H1 (cell line): ENCODE results near the gene BBS1. TPM values are rescaled to one million over a fixed set of nuclear protein-coding genes. Genes with fewer than 3 reads are reported as not detected.

Experiments used
- CEBPB ChIP-seq: IDR thresholded peaks from 2 replicates; pipeline ENCODE4 v1.6.1; 2012; ENCODE audit warnings: low read depth, low read length
- CHD1 ChIP-seq: IDR thresholded peaks from 2 replicates; pipeline ENCODE4 v1.6.1; 2012; ENCODE audit warnings: low read depth, low read length, improper control_type of control experiment
- MAFK ChIP-seq: IDR thresholded peaks from 2 replicates; pipeline ENCODE4 v1.6.1; 2012; ENCODE audit warnings: low read depth, mild to moderate bottlenecking, improper control_type of control experiment, low read length
- NANOG ChIP-seq: IDR thresholded peaks from 2 replicates; pipeline ENCODE4 v1.6.1; 2011; ENCODE audit warnings: low read length, low read depth, mild to moderate bottlenecking, inconsistent platforms; ENCODE audit not compliant: insufficient read depth, poor library complexity, severe bottlenecking
- POLR2AphosphoS5 ChIP-seq: IDR thresholded peaks from 2 replicates; pipeline ENCODE4 v1.6.1; 2011; ENCODE audit warnings: low read depth, low read length
- RFX5 ChIP-seq: IDR thresholded peaks from 2 replicates; pipeline ENCODE4 v1.6.1; 2011; ENCODE audit warnings: low read depth, low read length, improper control_type of control experiment, borderline replicate concordance
- RXRA ChIP-seq: IDR thresholded peaks from 2 replicates; pipeline ENCODE4 v1.6.1; 2011; ENCODE audit warnings: low read depth, mild to moderate bottlenecking, low read length, moderate library complexity; ENCODE audit not compliant: insufficient read depth
- SP2 ChIP-seq: IDR thresholded peaks from 2 replicates; pipeline ENCODE4 v1.6.1; 2012; ENCODE audit warnings: mild to moderate bottlenecking, low read length, inconsistent platforms
- SUZ12 ChIP-seq: fragments of 200-600 bp; sonication (generic); IDR thresholded peaks from 2 replicates; pipeline ENCODE4 v1.6.1; 2012; ENCODE audit warnings: mild to moderate bottlenecking, inconsistent platforms, low read length, moderate library complexity, mixed read lengths
- TAF1 ChIP-seq: IDR thresholded peaks from 2 replicates; pipeline ENCODE4 v1.6.1; 2011; ENCODE audit warnings: mild to moderate bottlenecking, low read depth, low read length
- TAF7 ChIP-seq: optimal IDR thresholded peaks from 2 replicates; pipeline ENCODE3; 2011; ENCODE audit warnings: low read depth, mild to moderate bottlenecking, inconsistent platforms, low read length, moderate library complexity, borderline replicate concordance
- TEAD4 ChIP-seq: IDR thresholded peaks from 2 replicates; pipeline ENCODE4 v1.6.1; 2012; ENCODE audit warnings: low read depth, low read length, inconsistent platforms, mixed read lengths
- polyA plus RNA-seq, 7 experiments: library from polyadenylated mRNA; depleted of rRNA in 3 of 7; stranded (reverse) in 5 of 7; unstranded in 2 of 7; fragments of >200 nt in 5 of 7; fragments of 200-250 nt in 2 of 7; gene quantifications; 1 replicate in 5 of 7; 2 replicates in 1 of 7; 4 replicates in 1 of 7; pipeline versions ENCODE4 v1.2.1 to v1.2.3, GENCODE V29; 2011 to 2013; ENCODE audit warnings: missing spikeins in 2 of 7, mixed read lengths in 2 of 7
- total RNA-seq: library from RNA; stranded (reverse); fragmentation: NEBNext Ultra II Directional; extraction: Animal tissue kit (Norgen Biotek cat#: 25700); gene quantifications from 2 replicates; pipeline ENCODE4 v1.2.1, GENCODE V29; 2021
- TF ChIP-seq, protein P1 (sequence below), 3 experiments: IDR thresholded peaks; 1 replicate in 2 of 3; 2 replicates in 1 of 3; pipeline versions ENCODE4 v1.5.1 to v1.6.1; 2011; ENCODE audit warnings: low read length in 3 of 3, mild to moderate bottlenecking in 3 of 3, inconsistent platforms in 2 of 3, low read depth in 1 of 3, moderate library complexity in 1 of 3; ENCODE audit not compliant: insufficient read depth in 1 of 3; ENCODE audit errors: control extremely low read depth in 1 of 3

The BBS1 gene
- total and polyA plus RNA-seq, 2 of the 8 experiments (the other 6 are each of a cell fraction or from before 2014, with no cell fraction given) = 19.1 to 19.5 TPM

DNA sequence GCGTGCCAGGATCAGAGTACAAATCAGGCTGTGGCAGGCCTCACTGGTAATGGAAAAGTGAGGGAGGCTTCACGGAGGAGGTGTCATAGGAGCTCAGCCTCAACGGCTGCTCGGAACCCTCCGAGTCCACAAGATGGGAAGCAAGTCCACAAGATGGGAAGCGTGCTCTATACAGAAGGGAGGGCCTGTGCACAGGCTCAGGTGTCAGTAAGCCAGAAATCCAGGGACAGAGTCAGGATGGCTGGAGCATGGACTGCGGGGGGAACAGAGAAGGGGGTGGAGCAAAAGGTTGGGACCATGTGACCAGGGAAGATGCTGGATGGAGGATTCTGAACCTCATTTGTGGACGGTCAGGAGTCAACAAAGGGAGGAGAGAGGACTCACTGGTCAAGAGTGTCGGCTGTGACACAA is 33.6 kb upstream of the BBS1 start (continued):
- no peak for TF ChIP-seq TEAD4
- TF ChIP-seq, protein P1, sequence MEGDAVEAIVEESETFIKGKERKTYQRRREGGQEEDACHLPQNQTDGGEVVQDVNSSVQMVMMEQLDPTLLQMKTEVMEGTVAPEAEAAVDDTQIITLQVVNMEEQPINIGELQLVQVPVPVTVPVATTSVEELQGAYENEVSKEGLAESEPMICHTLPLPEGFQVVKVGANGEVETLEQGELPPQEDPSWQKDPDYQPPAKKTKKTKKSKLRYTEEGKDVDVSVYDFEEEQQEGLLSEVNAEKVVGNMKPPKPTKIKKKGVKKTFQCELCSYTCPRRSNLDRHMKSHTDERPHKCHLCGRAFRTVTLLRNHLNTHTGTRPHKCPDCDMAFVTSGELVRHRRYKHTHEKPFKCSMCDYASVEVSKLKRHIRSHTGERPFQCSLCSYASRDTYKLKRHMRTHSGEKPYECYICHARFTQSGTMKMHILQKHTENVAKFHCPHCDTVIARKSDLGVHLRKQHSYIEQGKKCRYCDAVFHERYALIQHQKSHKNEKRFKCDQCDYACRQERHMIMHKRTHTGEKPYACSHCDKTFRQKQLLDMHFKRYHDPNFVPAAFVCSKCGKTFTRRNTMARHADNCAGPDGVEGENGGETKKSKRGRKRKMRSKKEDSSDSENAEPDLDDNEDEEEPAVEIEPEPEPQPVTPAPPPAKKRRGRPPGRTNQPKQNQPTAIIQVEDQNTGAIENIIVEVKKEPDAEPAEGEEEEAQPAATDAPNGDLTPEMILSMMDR (IDR thresholded peaks at IDR 0.05; ENCODE audit: control extremely low read depth in 1 of 3, insufficient read depth in 1 of 3, low read depth in 1 of 3, low read length in 3 of 3) = no peak
- no peak for TF ChIP-seq SUZ12
- TF ChIP-seq RFX5 = no peak
- TF ChIP-seq CHD1 = no peak
- no peak for TF ChIP-seq MAFK
- no peak; the same call in 1 of the 2 replicates for TF ChIP-seq POLR2AphosphoS5
- TF ChIP-seq CEBPB = no peak
- no peak for TF ChIP-seq RXRA
- no peak for TF ChIP-seq NANOG
- no peak for TF ChIP-seq SP2
- no peak for TF ChIP-seq TAF7
- 0 out of 2 replicates have a peak, but pooled peaks have one; percentile 25 for TF ChIP-seq TAF1
